EH (cell line): ENCODE results near the gene OR2F2.

Source experiments
- DNase-seq: peaks from one replicate; pipeline ENCODE4 v3.0.0-alpha.2; 2015; ENCODE audit warnings: low read depth

OR2F2 gene

GRCh38 chr7:143913945-143914615 is 21.0 kb upstream of the OR2F2 start:
- no peak for DNase-seq

DNA sequence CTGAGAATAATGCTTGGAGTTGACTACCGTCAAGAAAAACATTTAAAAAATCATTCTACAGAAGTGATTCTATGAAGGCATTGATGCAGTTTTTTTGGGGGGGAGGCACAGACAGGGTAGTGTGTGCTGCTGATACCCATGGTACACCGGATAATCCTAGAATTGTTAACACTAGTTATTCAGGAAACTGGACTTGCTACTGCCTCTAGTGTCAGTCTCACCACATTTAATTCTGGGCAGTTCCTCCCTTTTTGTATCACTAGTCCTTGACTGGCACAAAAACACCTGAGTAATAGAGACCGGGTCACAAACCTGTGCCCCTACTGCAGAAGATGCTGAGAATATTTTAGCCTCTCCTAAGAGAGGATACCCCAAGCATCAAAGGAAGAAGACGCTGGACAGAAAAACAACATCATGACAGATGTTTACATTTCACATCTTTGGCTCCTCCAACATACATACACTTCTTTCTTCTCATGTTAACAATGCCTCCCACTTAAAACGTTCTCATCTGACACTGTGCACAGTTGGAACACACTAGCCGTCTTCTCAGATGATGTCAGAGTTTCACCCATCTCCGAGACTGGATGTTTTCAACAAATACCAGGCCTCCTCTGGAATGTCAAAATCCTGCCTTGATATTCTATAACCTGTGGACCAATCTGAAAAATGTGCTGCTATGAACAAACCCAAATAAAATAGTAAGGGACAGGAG is 19.9 kb upstream of the OR2F2 start:
- DNase-seq: no peak

- DNase-seq: no peak
Measured at GRCh38 chr7:143924851-143925250, 10.2 kb upstream of the OR2F2 start.

DNA sequence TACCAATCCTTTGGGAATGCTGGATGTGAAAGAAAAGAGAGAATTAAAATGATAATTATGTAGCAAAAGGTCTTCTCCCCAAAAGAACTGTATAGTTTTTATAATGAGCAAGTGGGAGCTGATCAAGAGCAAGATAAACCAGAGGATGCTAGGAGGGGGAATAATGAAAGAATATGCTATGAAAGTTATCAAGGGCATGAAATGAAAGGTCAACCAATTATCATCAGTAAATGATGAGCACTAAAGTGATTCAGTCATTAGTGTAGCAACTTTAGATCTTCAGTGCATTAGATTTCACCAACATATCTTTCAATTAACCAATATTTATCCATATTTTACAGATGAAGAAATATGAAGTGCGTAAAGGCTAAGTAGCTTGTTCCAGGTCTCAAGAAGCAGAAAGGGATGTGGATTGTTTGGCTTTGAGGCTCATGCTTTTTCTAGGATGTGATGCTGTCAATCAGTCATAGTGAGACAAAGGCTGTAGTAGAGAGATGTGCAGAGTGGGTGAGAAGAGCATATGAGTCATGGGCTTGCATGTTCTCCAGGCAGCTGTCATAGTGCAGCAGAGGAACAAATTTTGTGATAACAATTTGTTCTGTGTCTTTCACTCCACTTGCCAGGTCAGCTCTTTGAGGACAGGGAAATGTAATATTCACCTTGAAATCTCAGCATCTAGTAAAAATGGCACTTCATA is 5.7 kb upstream of the OR2F2 start:
- peak; percentile 23 for DNase-seq

DNA sequence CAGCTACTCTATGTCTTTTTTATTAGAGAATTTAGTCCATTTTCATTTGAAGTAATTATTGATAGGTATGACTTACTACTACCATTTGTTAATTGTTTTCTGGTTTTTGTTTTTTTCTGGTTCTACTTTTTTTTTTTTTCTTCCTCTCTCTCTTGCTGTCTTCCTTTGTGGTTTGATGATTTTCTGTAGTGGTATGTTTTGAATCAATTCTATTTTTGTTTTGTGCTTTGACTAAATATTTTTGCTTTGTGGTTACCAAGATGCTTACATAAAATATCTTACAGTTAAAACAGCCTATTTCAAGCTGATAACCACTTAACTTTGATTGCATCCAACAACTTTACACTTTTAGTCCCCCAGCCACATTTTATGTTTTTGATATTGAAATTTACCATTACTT is 3.3 kb upstream of the OR2F2 start:
- DNase-seq: peak; percentile 45

DNA sequence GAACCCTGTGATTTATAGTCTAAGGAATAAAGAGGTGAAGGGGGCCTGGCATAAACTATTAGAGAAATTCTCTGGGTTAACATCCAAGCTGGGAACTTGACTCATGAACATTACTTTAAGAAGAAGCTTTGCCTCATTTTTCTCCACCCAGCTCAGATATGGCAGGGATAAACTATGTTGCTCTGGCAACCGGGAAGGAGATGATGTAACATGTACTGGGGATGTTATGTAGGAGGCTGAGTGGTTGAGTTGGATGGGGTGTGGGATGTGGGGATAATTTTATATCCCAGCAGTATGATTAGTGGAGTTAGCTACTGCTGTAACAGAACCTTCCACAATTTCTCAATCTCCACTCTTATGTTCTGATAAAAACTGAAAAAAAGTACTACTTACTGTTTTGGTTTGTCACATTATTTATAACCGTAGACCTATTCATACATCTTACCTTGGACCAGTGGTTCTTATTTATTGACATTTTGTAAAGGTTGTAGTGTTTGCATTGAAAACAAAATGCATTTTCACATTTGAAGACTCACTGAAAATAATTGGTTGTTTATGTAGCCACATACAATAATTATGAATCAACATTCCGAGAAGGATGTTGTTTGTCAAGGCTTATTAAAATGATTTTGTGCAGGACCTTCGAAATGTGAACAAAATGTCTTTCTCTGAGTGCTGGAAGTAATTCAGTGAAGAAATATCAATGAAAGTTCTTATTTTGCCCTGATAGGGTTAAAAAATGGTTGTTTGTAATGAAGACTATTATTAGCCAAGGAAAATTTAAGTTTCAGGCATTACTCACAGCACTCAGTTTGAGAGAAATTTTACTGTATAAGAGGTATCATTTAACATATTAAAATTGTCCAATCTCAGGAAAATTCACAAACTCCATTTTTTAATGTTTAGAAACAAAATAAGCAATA is 1.3 kb downstream of the OR2F2 start:
- DNase-seq: peak; percentile 87

DNA sequence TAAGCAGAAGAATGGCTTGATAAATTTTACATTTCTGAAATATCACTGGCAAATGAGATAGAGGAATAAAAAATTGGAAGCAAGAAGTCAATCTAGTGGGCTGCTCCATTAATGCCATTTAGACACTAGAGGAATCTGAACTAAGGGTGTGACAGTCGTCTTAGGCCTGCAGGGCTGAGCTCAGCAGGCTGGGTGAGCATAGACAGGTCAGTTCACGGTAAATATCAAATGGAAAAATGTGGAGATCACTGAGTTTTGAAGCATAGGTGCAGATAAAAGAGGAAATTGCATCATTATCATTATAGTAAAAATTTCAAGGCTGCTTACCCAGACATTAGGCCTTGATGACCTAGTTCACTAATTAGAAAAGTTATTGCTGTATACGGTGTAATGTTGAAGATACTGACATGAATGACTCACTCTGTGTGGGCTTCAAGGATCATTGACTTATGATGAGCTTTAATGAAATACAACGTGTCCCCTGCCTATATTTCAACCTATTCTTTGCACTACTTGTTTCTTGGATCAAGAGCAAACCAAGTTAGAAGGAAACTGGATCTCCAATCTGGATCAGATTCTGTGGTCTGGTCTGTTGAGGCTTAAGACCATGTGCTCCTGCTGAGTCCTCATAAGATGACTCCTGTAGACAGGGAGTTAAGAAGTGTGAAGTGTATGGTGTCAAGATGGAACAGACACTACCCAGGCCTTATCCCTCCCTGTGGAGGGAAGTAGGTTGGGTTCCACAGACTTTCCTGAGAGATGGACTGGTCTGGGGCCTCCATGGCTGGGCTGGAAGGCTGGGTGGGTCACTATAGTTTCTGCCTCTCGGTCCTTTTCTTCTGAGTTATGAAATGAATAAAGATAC is 3.6 kb downstream of the OR2F2 start:
- no peak for DNase-seq

DNA sequence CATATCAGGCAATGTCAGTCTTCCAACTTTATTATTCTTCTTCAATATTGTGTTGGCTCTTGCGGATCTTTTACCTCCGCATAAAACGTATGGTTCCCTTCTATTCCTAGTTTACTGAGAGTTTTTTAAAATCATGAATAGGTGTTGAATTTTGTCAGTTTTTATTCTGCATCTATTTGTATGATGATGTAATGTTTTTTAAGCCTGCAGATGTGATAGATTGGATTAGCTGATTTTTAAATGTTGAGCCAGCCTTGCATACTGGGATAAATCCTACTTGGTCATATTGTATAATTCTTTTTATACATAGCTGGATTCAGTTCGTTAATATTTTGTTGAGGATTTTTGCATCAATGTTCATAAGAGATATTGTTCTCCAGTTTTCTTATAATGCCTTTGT is 10.4 kb downstream of the OR2F2 start:
- DNase-seq: no peak

- no peak for DNase-seq
Measured at GRCh38 chr7:143947111-143947510, 12.1 kb downstream of the OR2F2 start.

DNA sequence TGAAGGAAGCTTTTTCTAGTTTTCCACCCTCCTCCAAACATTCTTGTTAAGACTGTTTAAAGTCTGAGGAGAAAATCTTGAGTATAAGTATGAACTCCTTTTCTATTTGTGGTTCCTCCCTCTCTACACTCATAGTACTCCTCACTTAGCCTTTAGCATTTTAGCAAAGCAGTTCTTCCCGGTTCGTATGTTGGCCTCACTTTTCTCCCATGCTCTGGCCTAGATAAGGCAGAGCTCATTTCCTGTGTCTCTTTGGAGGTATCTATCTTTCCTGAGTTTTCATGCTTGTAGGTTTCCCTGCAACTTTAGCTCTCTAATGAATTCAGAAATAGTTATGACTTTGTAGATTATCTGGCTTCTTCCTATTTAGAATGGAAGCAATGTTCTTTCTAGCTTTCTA is 13.7 kb downstream of the OR2F2 start:
- DNase-seq: no peak

GRCh38 chr7:143953421-143953820 is 18.4 kb downstream of the OR2F2 start:
- no peak for DNase-seq

DNA sequence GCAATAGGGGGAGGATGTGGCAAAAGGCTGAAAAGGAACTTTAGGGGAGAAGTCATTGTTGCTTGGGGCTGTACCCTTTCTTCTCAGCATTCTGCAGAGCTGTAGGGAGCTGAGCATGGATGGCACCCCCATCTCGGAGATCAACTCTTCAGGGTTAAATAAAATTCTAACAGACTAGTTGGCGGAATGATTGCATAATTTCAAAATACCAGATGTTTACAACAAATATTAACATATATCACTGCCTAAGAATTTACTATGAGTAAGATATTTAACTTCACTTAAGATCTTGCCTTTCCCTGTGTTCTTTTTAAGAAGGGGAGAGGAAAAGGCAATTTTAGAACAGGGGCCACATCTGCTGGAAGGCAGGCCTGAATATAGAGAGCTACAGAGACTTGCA is 19.1 kb downstream of the OR2F2 start:
- DNase-seq: no peak

- DNase-seq: no peak
Measured at GRCh38 chr7:143954544-143954943, 19.5 kb downstream of the OR2F2 start, which contains the start of gene OR2F1. Gene OR2F1, plus strand, starts transcription at chr7:143954844. Its CDS starts 5,127 bp downstream, at chr7:143959971.

DNA sequence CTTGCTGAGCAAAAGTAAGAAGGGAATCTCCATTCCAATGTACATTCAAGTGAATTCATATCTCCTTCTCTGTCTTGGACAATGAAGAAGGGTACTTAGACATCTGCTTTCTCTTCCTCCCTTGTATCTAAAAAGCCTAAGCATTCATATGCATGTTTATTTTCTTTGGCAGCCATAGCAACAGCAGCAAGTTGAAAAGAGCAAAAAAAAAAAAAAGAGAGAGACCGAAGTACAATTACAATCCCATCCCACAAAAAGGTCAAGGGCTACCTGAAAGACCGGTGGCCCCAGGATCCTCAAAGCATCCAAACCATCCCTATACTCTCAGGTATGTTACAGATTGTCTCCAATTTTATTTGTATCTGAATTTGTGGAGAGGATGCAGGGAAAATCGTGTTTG is 23.7 kb downstream of the OR2F2 start:
- DNase-seq: peak; percentile 18

- no peak for DNase-seq
Measured at GRCh38 chr7:143960813-143961610, 26.0 kb downstream of the OR2F2 start.

GRCh38 chr7:143965280-143965679 is 30.2 kb downstream of the OR2F2 start:
- no peak for DNase-seq

GRCh38 chr7:143967398-143967797 is 32.4 kb downstream of the OR2F2 start:
- no peak for DNase-seq

DNA sequence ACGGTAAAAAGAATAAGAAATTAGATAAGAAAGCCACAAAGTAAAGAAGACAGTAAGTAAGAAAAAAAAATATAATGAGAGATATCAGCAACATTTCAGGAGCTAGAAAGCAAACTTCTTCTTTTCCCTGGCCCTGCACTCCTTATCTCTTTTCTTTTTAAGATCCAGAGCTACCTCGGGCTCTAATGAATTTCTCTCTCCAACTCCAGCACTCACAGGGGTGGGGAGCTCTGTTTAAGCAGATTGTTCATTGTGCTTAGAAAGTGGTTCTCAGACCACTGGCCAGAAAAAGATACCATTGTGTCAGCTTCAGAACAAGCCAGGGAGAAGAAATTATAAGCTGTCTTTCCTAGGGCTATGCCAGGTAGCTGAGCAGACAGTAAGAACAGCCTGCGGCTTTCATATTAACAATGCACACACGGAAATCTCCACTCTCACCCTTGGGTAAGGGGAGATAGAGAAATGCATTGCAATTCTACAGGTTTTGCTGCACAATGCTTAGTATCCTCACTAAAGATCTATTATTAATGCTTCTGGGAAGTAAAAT is 38.9 kb downstream of the OR2F2 start:
- no peak for DNase-seq

DNA sequence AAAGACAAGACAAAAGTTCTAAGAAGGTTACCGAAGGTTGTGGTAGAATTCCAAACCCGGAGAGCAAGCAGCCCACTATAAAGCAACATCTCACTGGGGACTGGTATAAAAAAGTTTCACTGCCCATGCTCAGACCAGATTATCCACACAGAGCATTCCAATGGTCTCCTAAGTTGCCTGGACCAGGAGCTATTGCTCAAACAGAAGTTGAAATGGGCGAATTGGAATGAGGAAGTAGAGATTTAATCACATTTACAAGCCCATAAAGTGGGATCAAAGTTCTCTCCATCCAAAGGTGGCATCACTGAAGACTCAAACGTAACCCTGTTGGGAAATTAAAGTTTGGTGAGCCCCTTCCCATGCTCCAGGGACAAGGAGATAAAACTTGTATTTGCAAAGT is 39.4 kb downstream of the OR2F2 start:
- DNase-seq: peak; percentile 56

- DNase-seq: no peak
Measured at GRCh38 chr7:143975617-143976016, 40.6 kb downstream of the OR2F2 start.
